Measurements from ENCODE around the gene LYG1.

The LYG1 gene

DNA sequence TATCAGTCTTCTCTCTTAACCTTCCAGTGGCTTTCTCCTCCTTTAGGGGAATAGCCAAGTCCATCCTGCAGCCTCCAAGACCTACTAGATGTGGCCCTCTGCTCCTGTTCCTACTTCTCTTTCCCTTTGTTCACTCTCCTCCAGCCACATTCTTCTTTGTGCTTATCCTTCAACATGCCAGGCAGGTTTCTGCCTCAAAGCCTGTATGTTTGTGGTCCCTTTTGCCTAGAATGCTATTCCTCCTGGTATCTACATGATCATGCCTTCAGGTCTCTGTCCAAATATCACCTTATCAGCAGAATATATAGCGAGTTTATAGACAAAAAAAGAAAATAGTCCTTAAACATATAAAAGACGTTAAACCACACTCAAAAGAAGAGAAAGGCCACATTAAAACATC, 51.0 kb downstream of the LYG1 start:
- TF ChIP-seq TAF1 (IDR thresholded peaks at IDR 0.05; ENCODE audit: borderline replicate concordance, insufficient read depth, low read length) (no peak), REST (IDR thresholded peaks at IDR 0.05; ENCODE audit: insufficient read depth in 1 of 2, low read depth in 2 of 2, low read length in 2 of 2) (no peak), POLR2AphosphoS5 (IDR thresholded peaks at IDR 0.05; ENCODE audit: low read depth, low read length) (no peak), FOXP2 (optimal IDR thresholded peaks at IDR 0.05; ENCODE audit: borderline replicate concordance, extremely low read depth, extremely low read length, insufficient read depth) (no peak), SIN3A (IDR thresholded peaks at IDR 0.05; ENCODE audit: borderline replicate concordance, insufficient read depth, low read length) (no peak)

GRCh38 chr2:99242151-99242550, 58.8 kb downstream of the LYG1 start:
- TF ChIP-seq SIN3A (IDR thresholded peaks at IDR 0.05; ENCODE audit: borderline replicate concordance, insufficient read depth, low read length) (no peak), POLR2AphosphoS5 (IDR thresholded peaks at IDR 0.05; ENCODE audit: low read depth, low read length) (no peak), TAF1 (IDR thresholded peaks at IDR 0.05; ENCODE audit: borderline replicate concordance, insufficient read depth, low read length) (no peak), REST (IDR thresholded peaks at IDR 0.05; ENCODE audit: insufficient read depth in 1 of 2, low read depth in 2 of 2, low read length in 2 of 2) (no peak), FOXP2 (optimal IDR thresholded peaks at IDR 0.05; ENCODE audit: borderline replicate concordance, extremely low read depth, extremely low read length, insufficient read depth) (no peak)

DNA sequence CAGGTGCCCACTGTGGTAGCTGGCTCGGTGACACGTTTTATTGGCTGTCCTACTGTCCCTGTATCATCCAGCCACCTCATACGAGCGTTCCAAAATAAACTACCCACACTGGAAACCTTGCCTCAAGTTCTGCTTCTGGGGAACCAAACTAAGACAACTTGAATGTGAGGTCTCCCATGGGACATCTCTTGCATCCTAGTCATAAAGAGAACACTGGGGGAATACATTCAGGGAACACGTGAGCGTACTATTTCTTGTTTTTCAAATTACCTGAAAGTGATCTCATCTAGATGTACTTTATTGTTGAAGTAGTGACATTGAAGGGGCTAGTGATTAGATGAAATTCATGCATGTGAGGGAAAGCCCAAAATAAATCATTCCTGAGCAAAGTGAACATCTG, 60.6 kb downstream of the LYG1 start:
- TF ChIP-seq TAF1 (IDR thresholded peaks at IDR 0.05; ENCODE audit: borderline replicate concordance, insufficient read depth, low read length): no peak
- no peak for TF ChIP-seq FOXP2 (optimal IDR thresholded peaks at IDR 0.05; ENCODE audit: borderline replicate concordance, extremely low read depth, extremely low read length, insufficient read depth)
- TF ChIP-seq SIN3A (IDR thresholded peaks at IDR 0.05; ENCODE audit: borderline replicate concordance, insufficient read depth, low read length): no peak
- no peak for TF ChIP-seq REST (IDR thresholded peaks at IDR 0.05; ENCODE audit: insufficient read depth in 1 of 2, low read depth in 2 of 2, low read length in 2 of 2)

DNA sequence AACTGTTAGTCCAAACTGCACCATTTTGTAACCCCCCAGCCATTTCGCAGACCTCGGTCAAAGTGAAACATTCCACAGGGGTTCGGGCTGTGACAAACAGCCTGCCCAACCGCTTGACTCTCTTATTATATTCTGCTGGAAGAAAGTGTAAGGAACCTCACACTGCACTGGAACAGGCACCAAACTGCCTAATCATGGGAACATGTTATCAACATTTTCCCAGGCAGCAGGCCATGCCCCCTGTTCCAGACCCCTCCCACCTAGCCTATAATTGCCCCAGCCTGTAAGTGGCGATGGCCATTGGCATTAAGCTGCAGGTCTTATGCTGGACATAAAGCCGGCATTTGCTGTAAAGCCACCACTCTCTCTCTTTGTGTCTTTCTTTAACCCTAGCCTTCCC, 62.4 kb downstream of the LYG1 start:
- TF ChIP-seq POLR2AphosphoS5 (IDR thresholded peaks at IDR 0.05; ENCODE audit: low read depth, low read length) (no peak), FOXP2 (optimal IDR thresholded peaks at IDR 0.05; ENCODE audit: borderline replicate concordance, extremely low read depth, extremely low read length, insufficient read depth) (no peak), SIN3A (IDR thresholded peaks at IDR 0.05; ENCODE audit: borderline replicate concordance, insufficient read depth, low read length) (no peak), TAF1 (IDR thresholded peaks at IDR 0.05; ENCODE audit: borderline replicate concordance, insufficient read depth, low read length) (no peak), REST (IDR thresholded peaks at IDR 0.05; ENCODE audit: insufficient read depth in 1 of 2, low read depth in 2 of 2, low read length in 2 of 2) (no peak)

Data from PFSK-1 (cell line).